HEK293T (cell line): ENCODE results near the gene CCNG2.

Experiments
- CTCF ChIA-PET: fragments of 350-600 bp; formaldehyde crosslinking; extraction: SDS; loops from one replicate; lab custom pipeline; 2021; ENCODE audit warnings: antibody characterized with exemption, inconsistent platforms; lab: Yijun Ruan, JAX
- POLR2A ChIA-PET: fragments of 350-600 bp; formaldehyde crosslinking; extraction: SDS; loops from one replicate; lab custom pipeline; 2020; ENCODE audit warnings: antibody characterized with exemption, inconsistent platforms; lab: Yijun Ruan, JAX
- DNase-seq: peaks from one replicate; pipeline ENCODE4 v3.0.0; 2012; ENCODE audit warnings: mixed read lengths; ENCODE audit errors: extremely low spot score
- ARNT ChIP-seq: fragments of 450-650 bp; IDR thresholded peaks from 2 replicates; pipeline ENCODE4 v1.6.1; 2017; ENCODE audit warnings: mild to moderate bottlenecking
- BHLHE40 ChIP-seq: fragments of 450-650 bp; IDR thresholded peaks from 2 replicates; pipeline ENCODE4 v1.6.1; 2016; ENCODE audit warnings: mild to moderate bottlenecking, moderate library complexity, borderline replicate concordance
- CTBP1 ChIP-seq: fragments of 450-650 bp; IDR thresholded peaks from 2 replicates; pipeline ENCODE4 v1.6.1; 2016; ENCODE audit warnings: borderline replicate concordance
- ELF4 ChIP-seq: fragments of 450-650 bp; IDR thresholded peaks from 2 replicates; pipeline ENCODE4 v1.6.1; 2017; ENCODE audit warnings: antibody characterized with exemption
- FOXA1 ChIP-seq: fragments of 450-650 bp; IDR thresholded peaks from 2 replicates; pipeline ENCODE4 v1.6.1; 2016; ENCODE audit warnings: mild to moderate bottlenecking
- FOXK2 ChIP-seq: fragments of 450-650 bp; IDR thresholded peaks from 2 replicates; pipeline ENCODE4 v1.6.1; 2016; ENCODE audit warnings: mild to moderate bottlenecking
- FOXM1 ChIP-seq: fragments of 450-650 bp; IDR thresholded peaks from 2 replicates; pipeline ENCODE4 v1.6.1; 2017; ENCODE audit warnings: mild to moderate bottlenecking, borderline replicate concordance
- HDGF ChIP-seq: fragments of 450-650 bp; IDR thresholded peaks from 2 replicates; pipeline ENCODE4 v1.6.1; 2017; ENCODE audit warnings: antibody characterized with exemption, borderline replicate concordance
- L3MBTL2 ChIP-seq: fragments of 450-650 bp; conservative IDR thresholded peaks from 2 replicates; pipeline ENCODE4 v1.6.1; 2016; ENCODE audit warnings: mild to moderate bottlenecking
- LEF1 ChIP-seq: fragments of 450-650 bp; IDR thresholded peaks from 2 replicates; pipeline ENCODE4 v1.6.1; 2017; ENCODE audit warnings: mild to moderate bottlenecking, borderline replicate concordance
- NFRKB ChIP-seq: fragments of 450-650 bp; IDR thresholded peaks from 2 replicates; pipeline ENCODE4 v1.6.1; 2016; ENCODE audit warnings: mild to moderate bottlenecking, moderate library complexity
- PKNOX1 ChIP-seq: fragments of 450-650 bp; IDR thresholded peaks from 2 replicates; pipeline ENCODE4 v1.6.1; 2016
- SP1 ChIP-seq: fragments of 450-650 bp; IDR thresholded peaks from 2 replicates; pipeline ENCODE4 v1.6.1; 2017
- SUZ12 ChIP-seq: fragments of 450-650 bp; IDR thresholded peaks from 2 replicates; pipeline ENCODE4 v1.6.1; 2016; ENCODE audit warnings: mild to moderate bottlenecking
- TARDBP ChIP-seq: fragments of 450-650 bp; IDR thresholded peaks from 2 replicates; pipeline ENCODE4 v1.6.1; 2016
- ZNF384 ChIP-seq: fragments of 450-650 bp; IDR thresholded peaks from 2 replicates; pipeline ENCODE4 v1.6.1; 2016

The CCNG2 gene

GRCh38 chr4:77199701-77200100 is 42.7 kb downstream of the CCNG2 start:
- POLR2A ChIA-PET: no interaction called here
- DNase-seq: no peak
- TF ChIP-seq SP1 (no peak), CTBP1 (no peak), PKNOX1 (no peak), ELF4 (no peak), FOXK2 (no peak), HDGF (no peak), ARNT (no peak), SUZ12 (no peak), ZNF384 (no peak), L3MBTL2 (no peak), BHLHE40 (no peak), FOXM1 (no peak), NFRKB (no peak), LEF1 (no peak)
- CTCF ChIA-PET: interaction anchor here (0.7 kb wide), 1 partner anchor 155 kb away, joined by 3 read pairs; no protein-coding TSS in a partner anchor

GRCh38 chr4:77201343-77201742 is 44.3 kb downstream of the CCNG2 start:
- no peak for DNase-seq
- TF ChIP-seq FOXA1 (no peak), ZNF384 (no peak), FOXK2 (no peak), HDGF (no peak), PKNOX1 (no peak), ELF4 (no peak), SUZ12 (no peak), TARDBP (no peak), FOXM1 (no peak)
- ChIA-PET CTCF (interaction anchor here (0.7 to 3.5 kb wide), 2 partner anchors 57 to 148 kb away, joined by 4 to 19 read pairs; no protein-coding TSS in a partner anchor), POLR2A (no interaction called here)

GRCh38 chr4:77201857-77202256 is 44.9 kb downstream of the CCNG2 start:
- POLR2A ChIA-PET: no interaction called here

GRCh38 chr4:77202491-77202890 is 45.5 kb downstream of the CCNG2 start:
- no peak for DNase-seq
- TF ChIP-seq SUZ12 (no peak), FOXK2 (no peak), ELF4 (no peak), SP1 (no peak), NFRKB (no peak), LEF1 (no peak), HDGF (no peak), FOXA1 (no peak), FOXM1 (no peak), L3MBTL2 (no peak)
- POLR2A ChIA-PET: no interaction called here
- CTCF ChIA-PET: interaction anchor here (1.1 to 3.5 kb wide), 5 partner anchors 107 to 156 kb away, joined by 3 to 38 read pairs (median 7); no protein-coding TSS in a partner anchor

More at GRCh38 chr4:77201857-77202256, 44.9 kb downstream of the CCNG2 start:
- no peak for TF ChIP-seq ELF4
- TF ChIP-seq FOXK2: no peak
- no peak for TF ChIP-seq ZNF384
- no peak for TF ChIP-seq ARNT
- TF ChIP-seq FOXM1: no peak
- TF ChIP-seq PKNOX1: no peak
- CTCF ChIA-PET: interaction anchor here (0.7 to 3.5 kb wide), 2 partner anchors 58 to 149 kb away, joined by 4 to 19 read pairs; no protein-coding TSS in a partner anchor
- no peak for DNase-seq

- DNase-seq: peak; percentile 74
- no peak for TF ChIP-seq TARDBP
- no peak for TF ChIP-seq SUZ12
- TF ChIP-seq BHLHE40: no peak
- no peak for TF ChIP-seq PKNOX1
- no peak for TF ChIP-seq CTBP1
Observed at GRCh38 chr4:77203380-77204197, 46.6 kb downstream of the CCNG2 start.

GRCh38 chr4:77204621-77205020 is 47.6 kb downstream of the CCNG2 start:
- ChIA-PET POLR2A (no interaction called here), CTCF (interaction anchor here (2.0 to 3.5 kb wide), 3 partner anchors 109 to 160 kb away, joined by 14 to 38 read pairs (median 19); no protein-coding TSS in a partner anchor)
- DNase-seq: no peak
- no peak for TF ChIP-seq FOXA1
- no peak for TF ChIP-seq LEF1
- no peak for TF ChIP-seq BHLHE40
- no peak for TF ChIP-seq SP1
- TF ChIP-seq L3MBTL2: no peak
- no peak for TF ChIP-seq FOXK2
- no peak for TF ChIP-seq NFRKB
- TF ChIP-seq SUZ12: no peak
- TF ChIP-seq ZNF384: no peak
- no peak for TF ChIP-seq ARNT
- TF ChIP-seq HDGF: no peak
- TF ChIP-seq CTBP1: no peak
- no peak for TF ChIP-seq TARDBP
- TF ChIP-seq ELF4: no peak
- no peak for TF ChIP-seq FOXM1
- TF ChIP-seq PKNOX1: no peak

More at GRCh38 chr4:77203380-77204197, 46.6 kb downstream of the CCNG2 start:
- CTCF ChIA-PET: interaction anchor here (0.5 to 3.5 kb wide), 25 partner anchors 9 to 413 kb away, joined by 3 to 38 read pairs (median 4); no protein-coding TSS in a partner anchor
- POLR2A ChIA-PET: interaction anchor here (1.1 kb wide), 1 partner anchor 108 kb away, joined by 5 read pairs; no protein-coding TSS in a partner anchor
